K562 (cell line): ENCODE measurements around the gene ANKS3. TPM values are rescaled to one million over a fixed set of nuclear protein-coding genes. Genes with fewer than 3 reads are reported as not detected.

Experiments used
- ATAC-seq: fragments of 200-7000 bp; cut with Tn5 transposase; 3 replicates; pipeline ENCODE4 v1.9.1; 2020; ENCODE audit warnings: moderate library complexity
- BruUV-seq: library from RNA; stranded (reverse); fragments of 400-500 nt; replicated peaks from 2 replicates; lab custom pipeline; 2021; lab: Mats Ljungman, UMichigan
- CTCF ChIA-PET: fragments of 300-600 bp; formaldehyde crosslinking; extraction: SDS; loops from one replicate; lab custom pipeline; 2021; ENCODE audit warnings: low intra/inter-chr PET ratio; lab: Yijun Ruan, JAX
- POLR2A ChIA-PET: fragments of 300-600, 350-650 bp; sonication (Branson Sonifier 250); formaldehyde crosslinking; extraction: SDS; loops from one replicate; lab custom pipeline; 2021; ENCODE audit warnings: antibody characterized with exemption, inconsistent platforms; lab: Yijun Ruan, JAX
- DNase-seq, 4 experiments: peaks; one replicate each; pipeline versions ENCODE4 v3.0.0 to v3.0.0-alpha.2; 2011 to 2018; ENCODE audit warnings: low spot score in 3 of 4, mixed read lengths in 3 of 4; ENCODE audit errors: extremely low read depth in 1 of 4
- FAIRE-seq: peaks from 2 replicates; lab custom pipeline; 2011; peaks lifted over from hg19 to GRCh38; lab: Jason Lieb, UNC
- H2AFZ ChIP-seq: 2 replicates; pipeline ENCODE4 v1.6.0; 2011; ENCODE audit warnings: low read depth, low read length, control low read depth, inconsistent platforms
- H3K27ac ChIP-seq: fragments of 200-600 bp; 3 replicates; pipeline ENCODE4 v1.8.0; 2011; ENCODE audit warnings: low read depth, mild to moderate bottlenecking, control low read depth, inconsistent platforms, low read length, moderate library complexity, mixed read lengths; ENCODE audit errors: extremely low read depth
- H3K27me3 ChIP-seq, 2 experiments: fragments of 300-600 bp in 1 of 2; 2 replicates in 1 of 2; 3 replicates in 1 of 2; pipeline versions ENCODE4 v1.6.0 to v1.8.0; 2011; ENCODE audit warnings: inconsistent platforms in 2 of 2, low read length in 2 of 2, mild to moderate bottlenecking in 1 of 2, mixed read lengths in 1 of 2, moderate library complexity in 1 of 2; ENCODE audit not compliant: control insufficient read depth in 2 of 2, insufficient read depth in 2 of 2
- H3K36me3 ChIP-seq: fragments of 300-600 bp; 3 replicates; pipeline ENCODE4 v1.8.0; 2011; ENCODE audit warnings: mild to moderate bottlenecking, low read length, inconsistent platforms; ENCODE audit not compliant: control insufficient read depth, insufficient read depth
- H3K4me1 ChIP-seq, 2 experiments: fragments of 200-600 bp in 1 of 2; replicated peaks in 1 of 2; 2 replicates in 1 of 2; 3 replicates in 1 of 2; pipeline versions ENCODE4 v1.5.1 to v1.8.0; 2011; ENCODE audit warnings: inconsistent platforms in 2 of 2, low read length in 2 of 2, mild to moderate bottlenecking in 1 of 2, mixed read lengths in 1 of 2, moderate library complexity in 1 of 2; ENCODE audit not compliant: control insufficient read depth in 2 of 2, insufficient read depth in 2 of 2
- H3K4me2 ChIP-seq: 2 replicates; pipeline ENCODE4 v1.6.1; 2011; ENCODE audit warnings: low read length, control low read depth, inconsistent platforms, mixed read lengths; ENCODE audit not compliant: insufficient read depth
- H3K4me3 ChIP-seq: fragments of 200-600 bp; sonication (generic), shearing (Covaris generic); 2 replicates; pipeline ENCODE4 v1.5.1; 2016; ENCODE audit warnings: control low read depth, inconsistent platforms
- H3K79me2 ChIP-seq: fragments of 200-600 bp; 3 replicates; pipeline ENCODE4 v1.8.0; 2011; ENCODE audit warnings: low read length, inconsistent platforms; ENCODE audit not compliant: control insufficient read depth, insufficient read depth
- H3K9ac ChIP-seq, 2 experiments: 2 replicates each; pipeline versions ENCODE4 v1.6.0 to v1.6.1; 2011; ENCODE audit warnings: low read depth in 2 of 2, low read length in 2 of 2, control low read depth in 1 of 2, inconsistent platforms in 1 of 2, mild to moderate bottlenecking in 1 of 2, mixed read lengths in 1 of 2; ENCODE audit not compliant: insufficient read depth in 1 of 2
- H3K9me1 ChIP-seq: one replicate; pipeline ENCODE4 v1.6.0; 2011; ENCODE audit warnings: inconsistent platforms, mild to moderate bottlenecking, low read length, moderate library complexity; ENCODE audit not compliant: control insufficient read depth, insufficient read depth
- H3K9me3 ChIP-seq: replicated peaks from 2 replicates; pipeline ENCODE4 v1.5.1; 2011; ENCODE audit warnings: low read depth, low read length, inconsistent platforms; ENCODE audit not compliant: control insufficient read depth, insufficient read depth
- H4K20me1 ChIP-seq: replicated peaks from 2 replicates; pipeline ENCODE4 v1.6.1; 2011; ENCODE audit warnings: low read length, inconsistent platforms, mixed read lengths; ENCODE audit not compliant: control insufficient read depth, insufficient read depth
- NR2F6 ChIP-seq: fragments of 450-650 bp; formaldehyde crosslinking; IDR thresholded peaks from 2 replicates; pipeline ENCODE4 v1.4.0; 2020; ENCODE audit warnings: mild to moderate bottlenecking
- PHF20 ChIP-seq: fragments of 450-650 bp; IDR thresholded peaks from 2 replicates; pipeline ENCODE4 v1.6.1; 2018; ENCODE audit not compliant: partially characterized antibody
- POLR2G ChIP-seq: fragments of 200-400 bp; formaldehyde crosslinking; IDR thresholded peaks from 2 replicates; pipeline ENCODE4 v1.6.1; 2017; ENCODE audit warnings: low read depth, mild to moderate bottlenecking, antibody characterized with exemption, low read length, moderate library complexity
- WGBS: fragments of 100-300 bp; shearing (Covaris generic); methylation state at CpG from one replicate; pipeline ENCODE4 v1.1.6; 2016; ENCODE audit warnings: low coverage, mixed read lengths; ENCODE audit not compliant: insufficient coverage; ENCODE audit errors: missing lambda C conversion rate; 5-methylcytosine and 5-hydroxymethylcytosine counted together
- in situ Hi-C: fragments of 300-500 bp; cut with MboI; formaldehyde crosslinking; loops from 4 replicates; pipeline ENCODE4 v1.15.0; 2018; ENCODE audit warnings: inconsistent platforms, mixed read lengths
- intact Hi-C: fragments of 100-400 bp; cut with micrococcal nuclease; formaldehyde crosslinking; loops from 2 replicates; pipeline ENCODE4 v1.14.2; 2022
- polyA plus RNA-seq, 8 experiments: library from polyadenylated mRNA; depleted of rRNA in 4 of 8; stranded (reverse) in 5 of 8; unstranded in 3 of 8; fragments of >200 nt; fragmentation: Nextera tagmentation in 2 of 8; fragmentation: Illumina TruSeq in 1 of 8; extraction: Ambion mirVana in 2 of 8; extraction: Trizol in 1 of 8; gene quantifications; 2 replicates each; pipeline versions ENCODE4 v1.2.1 to v1.2.3, GENCODE V29; 2011 to 2014; ENCODE audit warnings: inconsistent platforms in 1 of 8, missing spikeins in 1 of 8
- total RNA-seq, 7 experiments: library from RNA; depleted of rRNA in 6 of 7; stranded (reverse); fragments of >200 nt in 6 of 7; fragmentation: Illumina TruSeq in 2 of 7; extraction: Trizol in 2 of 7; gene quantifications; 2 replicates each; pipeline versions ENCODE4 v1.2.1 to v1.2.3, GENCODE V29; 2011 to 2021; ENCODE audit warnings: low replicate concordance in 1 of 7
- TF ChIP-seq, protein P1 (sequence below): fragments of 450-650 bp; formaldehyde crosslinking; IDR thresholded peaks from 2 replicates; pipeline ENCODE4 v1.4.0; 2020; ENCODE audit warnings: mild to moderate bottlenecking, moderate library complexity

The ANKS3 gene
- total and polyA plus RNA-seq, 9 of the 15 experiments (the other 6 are each of a cell fraction or from before 2014, with no cell fraction given) = 0.43 to 25.7 (median 14.8) TPM

DNA sequence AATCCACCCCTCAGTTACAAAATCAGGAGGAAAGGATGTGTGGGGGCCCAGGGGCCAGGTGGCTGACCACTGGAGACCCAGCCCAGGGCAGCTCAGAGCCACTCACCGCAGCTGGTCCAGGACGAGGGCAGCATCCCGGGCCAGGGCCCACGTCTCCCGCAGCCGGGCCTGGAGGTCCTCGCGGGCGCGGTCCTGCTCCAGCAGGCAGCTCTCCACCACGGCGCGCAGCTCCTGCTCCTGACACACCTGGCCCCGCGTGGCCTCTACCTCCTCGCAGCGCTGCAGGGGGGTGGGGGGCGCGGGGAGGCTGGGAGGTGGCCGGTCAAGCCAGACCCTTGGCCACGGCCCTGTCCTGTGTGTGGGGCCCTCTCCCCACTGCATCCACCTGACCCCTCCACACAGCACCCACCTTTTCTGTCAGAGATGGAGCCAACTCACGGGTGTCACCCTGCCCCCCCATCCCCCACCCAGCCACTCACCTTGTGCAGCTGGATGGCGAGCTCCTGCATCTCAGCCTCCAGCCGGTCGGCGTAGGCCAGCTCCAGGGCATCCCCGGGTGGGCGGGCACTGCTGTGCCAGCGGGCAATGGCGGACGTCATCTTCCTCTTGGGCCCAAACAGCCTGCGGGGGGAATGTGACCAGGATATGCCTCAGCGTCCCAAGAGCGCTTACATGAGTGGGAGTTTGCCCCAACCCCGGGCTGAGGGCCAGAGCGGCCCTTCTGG, 35.6 kb downstream of the ANKS3 start:
- POLR2A ChIA-PET = no interaction called here
- BruUV-seq = no TSS peak
- H4K20me1 ChIP-seq = peaks cover 8% of the 10 kb centered on the region; the same call in 1 of the 2 replicates
- no peak for DNase-seq
- no peak overlapping the region for H3K4me3 ChIP-seq
- no peaks in the 10 kb centered on the region for H3K27me3 ChIP-seq
- H3K36me3 ChIP-seq = peaks cover 84% of the 10 kb centered on the region; the same call in 2 of the 3 replicates
- no peaks in the 10 kb centered on the region for H3K9me3 ChIP-seq
- peaks cover 3 to 52% of the 10 kb centered on the region in 2 experiments; a peak in 3 of 5 replicates for H3K4me1 ChIP-seq
- H3K27ac ChIP-seq = no peak overlapping the region
- H3K9ac ChIP-seq = peak overlapping the region in 1 of 2 experiments; percentile 52; a peak in 1 of 4 replicates
- in situ Hi-C loops = no loop called here
- no peak for ATAC-seq
- peaks cover 3% of the 10 kb centered on the region for H3K9me1 ChIP-seq
- intact Hi-C loops = no loop called here
- peaks cover 12% of the 10 kb centered on the region for H3K79me2 ChIP-seq
- H3K4me2 ChIP-seq = no peak overlapping the region
- WGBS = 89% methylated on average over 7 of the region's 36 CpGs
- TF ChIP-seq, protein P1, sequence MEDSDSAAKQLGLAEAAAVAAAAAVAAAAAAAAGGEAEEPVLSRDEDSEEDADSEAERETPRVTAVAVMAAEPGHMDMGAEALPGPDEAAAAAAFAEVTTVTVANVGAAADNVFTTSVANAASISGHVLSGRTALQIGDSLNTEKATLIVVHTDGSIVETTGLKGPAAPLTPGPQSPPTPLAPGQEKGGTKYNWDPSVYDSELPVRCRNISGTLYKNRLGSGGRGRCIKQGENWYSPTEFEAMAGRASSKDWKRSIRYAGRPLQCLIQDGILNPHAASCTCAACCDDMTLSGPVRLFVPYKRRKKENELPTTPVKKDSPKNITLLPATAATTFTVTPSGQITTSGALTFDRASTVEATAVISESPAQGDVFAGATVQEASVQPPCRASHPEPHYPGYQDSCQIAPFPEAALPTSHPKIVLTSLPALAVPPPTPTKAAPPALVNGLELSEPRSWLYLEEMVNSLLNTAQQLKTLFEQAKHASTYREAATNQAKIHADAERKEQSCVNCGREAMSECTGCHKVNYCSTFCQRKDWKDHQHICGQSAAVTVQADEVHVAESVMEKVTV (CRISPR knock-in tag) = no peak
- TF ChIP-seq NR2F6 (CRISPR knock-in tag) (no peak), POLR2G (peak; percentile 61), PHF20 (no peak)
- TF ChIP-seq, all 486 proteins: peak for 1
- H2AFZ ChIP-seq = no peak overlapping the region
- FAIRE-seq = no peak
- CTCF ChIA-PET = no interaction called here
